SK-N-SH (cell line): ENCODE measurements around the gene FARSB.

Experiments used
- ELF1 ChIP-seq: IDR thresholded peaks from 2 replicates; pipeline ENCODE4 v1.4.0; 2012
- FOXM1 ChIP-seq: IDR thresholded peaks from 2 replicates; pipeline ENCODE4 v1.4.0; 2012; ENCODE audit warnings: low read depth, mild to moderate bottlenecking
- GABPA ChIP-seq: IDR thresholded peaks from 2 replicates; pipeline ENCODE4 v1.4.0; 2012; ENCODE audit warnings: low read depth, mild to moderate bottlenecking
- MXI1 ChIP-seq: IDR thresholded peaks from 2 replicates; pipeline ENCODE4 v1.6.1; 2012; ENCODE audit warnings: mild to moderate bottlenecking, low read depth, low read length, improper control_type of control experiment
- NFIC ChIP-seq: IDR thresholded peaks from 2 replicates; pipeline ENCODE4 v1.4.0; 2012; ENCODE audit warnings: borderline replicate concordance
- POLR2AphosphoS5 ChIP-seq: IDR thresholded peaks from 2 replicates; pipeline ENCODE4 v1.6.1; 2012; ENCODE audit warnings: low read depth, low read length
- RAD21 ChIP-seq: IDR thresholded peaks from 2 replicates; pipeline ENCODE4 v1.6.1; 2012; ENCODE audit warnings: mild to moderate bottlenecking, low read length
- RFX5 ChIP-seq: IDR thresholded peaks from 2 replicates; pipeline ENCODE4 v1.6.1; 2012; ENCODE audit warnings: mild to moderate bottlenecking, improper control_type of control experiment, low read length
- SIN3A ChIP-seq: IDR thresholded peaks from 2 replicates; pipeline ENCODE4 v1.6.1; 2012; ENCODE audit warnings: low read depth, mild to moderate bottlenecking, low read length, moderate library complexity, borderline replicate concordance
- TF ChIP-seq, protein P1 (sequence below): IDR thresholded peaks from 2 replicates; pipeline ENCODE4 v1.4.0; 2012; ENCODE audit warnings: low read depth
- TF ChIP-seq, protein P2 (sequence below): fragments of 200-600 bp; sonication (generic); IDR thresholded peaks from 2 replicates; pipeline ENCODE4 v1.6.1; 2017; ENCODE audit warnings: antibody characterized with exemption, mild to moderate bottlenecking, moderate library complexity
- TF ChIP-seq, protein P3 (sequence below): IDR thresholded peaks from 2 replicates; pipeline ENCODE4; 2012
- TF ChIP-seq, protein P4 (sequence below): fragments of 150-350 bp; IDR thresholded peaks from 2 replicates; pipeline ENCODE4 v1.6.1; 2016; ENCODE audit warnings: mild to moderate bottlenecking, low read depth, low read length

DNA sequence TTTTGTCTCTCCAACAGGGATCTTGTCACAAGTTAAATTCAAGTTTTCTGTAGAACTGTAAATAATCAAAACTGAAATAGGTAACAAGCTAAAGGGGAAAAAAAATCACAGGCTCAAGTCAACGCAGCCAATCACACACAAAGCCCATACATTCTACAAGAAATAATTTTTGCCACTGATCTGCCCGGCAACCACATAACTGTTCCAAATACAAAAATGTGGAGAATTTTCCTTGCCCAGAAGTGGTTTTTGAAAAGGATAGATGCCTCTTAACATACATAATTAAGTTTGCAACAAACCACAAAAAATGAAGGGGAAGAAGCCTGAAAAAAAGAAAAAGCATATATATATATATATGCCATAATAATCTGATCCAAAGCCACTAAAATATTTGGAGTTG lies 60.3 kb downstream of the FARSB start:
- TF ChIP-seq, protein P1, sequence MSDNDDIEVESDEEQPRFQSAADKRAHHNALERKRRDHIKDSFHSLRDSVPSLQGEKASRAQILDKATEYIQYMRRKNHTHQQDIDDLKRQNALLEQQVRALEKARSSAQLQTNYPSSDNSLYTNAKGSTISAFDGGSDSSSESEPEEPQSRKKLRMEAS: no peak
- TF ChIP-seq, protein P2, sequence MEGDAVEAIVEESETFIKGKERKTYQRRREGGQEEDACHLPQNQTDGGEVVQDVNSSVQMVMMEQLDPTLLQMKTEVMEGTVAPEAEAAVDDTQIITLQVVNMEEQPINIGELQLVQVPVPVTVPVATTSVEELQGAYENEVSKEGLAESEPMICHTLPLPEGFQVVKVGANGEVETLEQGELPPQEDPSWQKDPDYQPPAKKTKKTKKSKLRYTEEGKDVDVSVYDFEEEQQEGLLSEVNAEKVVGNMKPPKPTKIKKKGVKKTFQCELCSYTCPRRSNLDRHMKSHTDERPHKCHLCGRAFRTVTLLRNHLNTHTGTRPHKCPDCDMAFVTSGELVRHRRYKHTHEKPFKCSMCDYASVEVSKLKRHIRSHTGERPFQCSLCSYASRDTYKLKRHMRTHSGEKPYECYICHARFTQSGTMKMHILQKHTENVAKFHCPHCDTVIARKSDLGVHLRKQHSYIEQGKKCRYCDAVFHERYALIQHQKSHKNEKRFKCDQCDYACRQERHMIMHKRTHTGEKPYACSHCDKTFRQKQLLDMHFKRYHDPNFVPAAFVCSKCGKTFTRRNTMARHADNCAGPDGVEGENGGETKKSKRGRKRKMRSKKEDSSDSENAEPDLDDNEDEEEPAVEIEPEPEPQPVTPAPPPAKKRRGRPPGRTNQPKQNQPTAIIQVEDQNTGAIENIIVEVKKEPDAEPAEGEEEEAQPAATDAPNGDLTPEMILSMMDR: no peak
- no peak for TF ChIP-seq NFIC
- TF ChIP-seq FOXM1: no peak
- TF ChIP-seq GABPA: no peak
- peak; percentile 86 for TF ChIP-seq RFX5
- TF ChIP-seq, protein P3, sequence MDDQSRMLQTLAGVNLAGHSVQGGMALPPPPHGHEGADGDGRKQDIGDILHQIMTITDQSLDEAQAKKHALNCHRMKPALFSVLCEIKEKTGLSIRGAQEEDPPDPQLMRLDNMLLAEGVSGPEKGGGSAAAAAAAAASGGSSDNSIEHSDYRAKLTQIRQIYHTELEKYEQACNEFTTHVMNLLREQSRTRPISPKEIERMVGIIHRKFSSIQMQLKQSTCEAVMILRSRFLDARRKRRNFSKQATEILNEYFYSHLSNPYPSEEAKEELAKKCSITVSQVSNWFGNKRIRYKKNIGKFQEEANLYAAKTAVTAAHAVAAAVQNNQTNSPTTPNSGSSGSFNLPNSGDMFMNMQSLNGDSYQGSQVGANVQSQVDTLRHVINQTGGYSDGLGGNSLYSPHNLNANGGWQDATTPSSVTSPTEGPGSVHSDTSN: no peak
- TF ChIP-seq SIN3A: no peak
- TF ChIP-seq ELF1: no peak
- TF ChIP-seq POLR2AphosphoS5: no peak
- TF ChIP-seq MXI1: no peak
- TF ChIP-seq RAD21: no peak
- TF ChIP-seq, protein P4, sequence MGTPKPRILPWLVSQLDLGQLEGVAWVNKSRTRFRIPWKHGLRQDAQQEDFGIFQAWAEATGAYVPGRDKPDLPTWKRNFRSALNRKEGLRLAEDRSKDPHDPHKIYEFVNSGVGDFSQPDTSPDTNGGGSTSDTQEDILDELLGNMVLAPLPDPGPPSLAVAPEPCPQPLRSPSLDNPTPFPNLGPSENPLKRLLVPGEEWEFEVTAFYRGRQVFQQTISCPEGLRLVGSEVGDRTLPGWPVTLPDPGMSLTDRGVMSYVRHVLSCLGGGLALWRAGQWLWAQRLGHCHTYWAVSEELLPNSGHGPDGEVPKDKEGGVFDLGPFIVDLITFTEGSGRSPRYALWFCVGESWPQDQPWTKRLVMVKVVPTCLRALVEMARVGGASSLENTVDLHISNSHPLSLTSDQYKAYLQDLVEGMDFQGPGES: no peak
